Hypothalamus (tissue), 51 donors: ENCODE measurements around the gene AGBL1.

Experiments
- DNase-seq, 51 donors: peaks; one replicate each; lab custom pipeline; 2025; lab: John Stamatoyannopoulos, UW

AGBL1 gene

GRCh38 chr15:86079508-86080266, at the start of gene AGBL1:
Gene AGBL1 (plus strand): TSS chr15:86079871.
- no peak for DNase-seq

- DNase-seq = no peak
Measured at GRCh38 chr15:86034904-86035303, 44.8 kb upstream of the AGBL1 start.

- DNase-seq = no peak
Measured at GRCh38 chr15:86036243-86036642, 43.4 kb upstream of the AGBL1 start.

GRCh38 chr15:86038491-86038890, 41.2 kb upstream of the AGBL1 start:
- no peak for DNase-seq

GRCh38 chr15:86040356-86041033, 39.2 kb upstream of the AGBL1 start:
- DNase-seq = peak in 15 of 51 donors; percentile 2 to 61 (median 19)

GRCh38 chr15:86041399-86041798, 38.3 kb upstream of the AGBL1 start:
- DNase-seq = no peak

- no peak for DNase-seq
Measured at GRCh38 chr15:86042226-86042625, 37.4 kb upstream of the AGBL1 start.

GRCh38 chr15:86044981-86045380, 34.7 kb upstream of the AGBL1 start:
- no peak for DNase-seq

GRCh38 chr15:86054338-86054737, 25.3 kb upstream of the AGBL1 start:
- no peak for DNase-seq

- no peak for DNase-seq
Measured at GRCh38 chr15:86055688-86056087, 24.0 kb upstream of the AGBL1 start.

GRCh38 chr15:86059851-86060250, 19.8 kb upstream of the AGBL1 start:
- no peak for DNase-seq

- no peak for DNase-seq
Measured at GRCh38 chr15:86060674-86061073, 19.0 kb upstream of the AGBL1 start.

- DNase-seq = no peak
Measured at GRCh38 chr15:86061581-86061980, 18.1 kb upstream of the AGBL1 start.

- no peak for DNase-seq
Measured at GRCh38 chr15:86062646-86063243, 16.9 kb upstream of the AGBL1 start.

- peak in 1 of 51 donors; percentile 22 for DNase-seq
Measured at GRCh38 chr15:86063356-86064095, 16.1 kb upstream of the AGBL1 start.

GRCh38 chr15:86064326-86064725, 15.3 kb upstream of the AGBL1 start:
- DNase-seq = no peak

GRCh38 chr15:86066174-86066834, 13.4 kb upstream of the AGBL1 start:
- no peak for DNase-seq

- DNase-seq = no peak
Measured at GRCh38 chr15:86073281-86073680, 6.4 kb upstream of the AGBL1 start.

GRCh38 chr15:86076468-86076867, 3.2 kb upstream of the AGBL1 start:
- no peak for DNase-seq

- DNase-seq = no peak
Measured at GRCh38 chr15:86077070-86077469, 2.6 kb upstream of the AGBL1 start.

- no peak for DNase-seq
Measured at GRCh38 chr15:86080302-86080701, 631 bp downstream of the AGBL1 start.
